KMS-11 (cell line): Measurements from ENCODE around the gene MTMR12.

ENCODE experiments used
- H2AFZ ChIP-seq: fragments of 200-600 bp; sonication (generic); 2 replicates; pipeline ENCODE4 v1.6.1; 2016; ENCODE audit warnings: antibody characterized with exemption, mixed run types, low read depth
- H3K27ac ChIP-seq: fragments of 200-600 bp; sonication (generic); 2 replicates; pipeline ENCODE4 v1.6.1; 2016; ENCODE audit warnings: mild to moderate bottlenecking, mixed run types
- H3K27me3 ChIP-seq: fragments of 200-600 bp; sonication (generic); 2 replicates; pipeline ENCODE4 v1.6.1; 2017; ENCODE audit warnings: mild to moderate bottlenecking, low read depth, mixed run types, moderate library complexity; ENCODE audit not compliant: insufficient read depth
- H3K36me3 ChIP-seq: fragments of 200-600 bp; sonication (generic); 2 replicates; pipeline ENCODE4 v1.6.1; 2017; ENCODE audit warnings: mild to moderate bottlenecking, mixed run types; ENCODE audit not compliant: insufficient read depth
- H3K4me1 ChIP-seq: fragments of 200-600 bp; sonication (generic); 2 replicates; pipeline ENCODE4 v1.6.1; 2016; ENCODE audit warnings: mild to moderate bottlenecking, low read depth, mixed run types; ENCODE audit not compliant: poor library complexity, severe bottlenecking
- H3K4me2 ChIP-seq: fragments of 200-600 bp; sonication (generic); 2 replicates; pipeline ENCODE4 v1.7.0; 2016; ENCODE audit warnings: mild to moderate bottlenecking, mixed run types
- H3K4me3 ChIP-seq: fragments of 200-600 bp; sonication (generic); IDR thresholded peaks from 2 replicates; pipeline ENCODE4 v1.6.1; 2017; ENCODE audit warnings: low read depth, low read length, mixed read lengths; ENCODE audit not compliant: insufficient read depth
- H3K79me2 ChIP-seq: fragments of 200-600 bp; sonication (generic); 2 replicates; pipeline ENCODE4 v1.6.1; 2016; ENCODE audit warnings: low read depth, mixed run types; ENCODE audit not compliant: insufficient read depth
- H3K9ac ChIP-seq: fragments of 200-600 bp; sonication (generic); 2 replicates; pipeline ENCODE4 v1.6.1; 2016; ENCODE audit warnings: mild to moderate bottlenecking, mixed run types
- H4K20me1 ChIP-seq: fragments of 200-600 bp; sonication (generic); 2 replicates; pipeline ENCODE4 v1.6.1; 2016; ENCODE audit warnings: mild to moderate bottlenecking, mixed run types; ENCODE audit not compliant: insufficient read depth
- CTCF ChIP-seq: fragments of 200-600 bp; sonication (generic); conservative IDR thresholded peaks from 2 replicates; pipeline ENCODE4 v1.6.1; 2017; ENCODE audit warnings: low read depth, mild to moderate bottlenecking, antibody characterized with exemption, low read length, moderate library complexity, mixed read lengths

The MTMR12 gene

GRCh38 chr5:32241034-32241783 is 71.5 kb downstream of the MTMR12 start:
- no peak for TF ChIP-seq CTCF
- Histone ChIP-seq H2AFZ (no peak overlapping the region), H4K20me1 (no peaks in the 10 kb centered on the region), H3K4me1 (no peaks in the 10 kb centered on the region), H3K27me3 (no peaks in the 10 kb centered on the region), H3K36me3 (no peaks in the 10 kb centered on the region), H3K79me2 (no peaks in the 10 kb centered on the region), H3K4me2 (no peak overlapping the region), H3K4me3 (no peak overlapping the region), H3K9ac (no peak overlapping the region), H3K27ac (no peak overlapping the region)

GRCh38 chr5:32239385-32239784 is 73.4 kb downstream of the MTMR12 start:
- no peaks in the 10 kb centered on the region for H3K4me1 ChIP-seq
- H3K79me2 ChIP-seq, result no peaks in the 10 kb centered on the region
- H3K27me3 ChIP-seq, result no peaks in the 10 kb centered on the region
- H3K9ac ChIP-seq, result no peak overlapping the region
- H3K27ac ChIP-seq, result no peak overlapping the region
- no peaks in the 10 kb centered on the region for H4K20me1 ChIP-seq
- H3K4me2 ChIP-seq, result no peak overlapping the region
- H3K4me3 ChIP-seq, result no peak overlapping the region
- TF ChIP-seq CTCF, result no peak
- H2AFZ ChIP-seq, result no peak overlapping the region
- H3K36me3 ChIP-seq, result no peaks in the 10 kb centered on the region

GRCh38 chr5:32233696-32234447 is 78.9 kb downstream of the MTMR12 start:
- H3K4me3 ChIP-seq, result no peak overlapping the region
- H3K9ac ChIP-seq, result no peak overlapping the region
- H3K27ac ChIP-seq, result no peak overlapping the region
- H4K20me1 ChIP-seq, result no peaks in the 10 kb centered on the region
- H3K79me2 ChIP-seq, result no peaks in the 10 kb centered on the region
- peaks cover 22% of the 10 kb centered on the region for H3K4me1 ChIP-seq
- H2AFZ ChIP-seq, result no peak overlapping the region
- no peak overlapping the region for H3K4me2 ChIP-seq
- no peaks in the 10 kb centered on the region for H3K27me3 ChIP-seq
- no peak for TF ChIP-seq CTCF
- H3K36me3 ChIP-seq, result no peaks in the 10 kb centered on the region

- TF ChIP-seq CTCF, result no peak
- Histone ChIP-seq H3K79me2 (no peaks in the 10 kb centered on the region), H3K27ac (no peak overlapping the region), H3K9ac (no peak overlapping the region), H3K36me3 (no peaks in the 10 kb centered on the region), H4K20me1 (no peaks in the 10 kb centered on the region), H3K4me1 (peaks cover 22% of the 10 kb centered on the region), H3K4me2 (no peak overlapping the region), H2AFZ (no peak overlapping the region), H3K27me3 (no peaks in the 10 kb centered on the region), H3K4me3 (no peak overlapping the region)
These were observed 79.5 kb downstream of the MTMR12 start for GRCh38 chr5:32233220-32233695.
